Activated T-helper 2 cell treated with anti-CD3 and anti-CD28 coated beads, Interferon-gamma antibody, Interleukin-2, Interleukin-4, amounts not matched to agents 10 μg/mL and 5 μg/mL and 100 μg/mL, durations not matched to agents 14 hours and 24 hours and 36 hours (primary cell): Measurements from ENCODE around the gene TSEN34. TPM values are rescaled to one million over a fixed set of nuclear protein-coding genes. Genes with fewer than 3 reads are reported as not detected.
"Not testable (repeated sequence)": the region's sequence is repeated elsewhere in the genome, so short reads cannot be mapped to it uniquely, and the experiment has no call there.

Source experiments
- DNase-seq: peaks from one replicate; pipeline ENCODE4 v3.0.0; 2021; ENCODE audit warnings: low spot score
- H3K27ac Mint-ChIP-seq: one replicate; pipeline ENCODE4 v1.8.0; 2021; ENCODE audit warnings: mixed read lengths
- H3K27me3 Mint-ChIP-seq: one replicate; pipeline ENCODE4 v1.8.0; 2021; ENCODE audit warnings: low read depth, mixed read lengths
- H3K36me3 Mint-ChIP-seq: one replicate; pipeline ENCODE4 v1.8.0; 2021; ENCODE audit warnings: low read depth, mixed read lengths
- H3K4me1 Mint-ChIP-seq: one replicate; pipeline ENCODE4 v1.8.0; 2021; ENCODE audit warnings: low read depth, mixed read lengths
- H3K4me3 Mint-ChIP-seq: one replicate; pipeline ENCODE4 v1.8.0; 2021; ENCODE audit warnings: low read depth, mild to moderate bottlenecking, moderate library complexity, mixed read lengths
- H3K9me3 Mint-ChIP-seq: one replicate; pipeline ENCODE4 v1.8.0; 2021; ENCODE audit warnings: mixed read lengths
- intact Hi-C: fragments of 100-400 bp; cut with micrococcal nuclease; formaldehyde crosslinking; loops from one replicate; pipeline ENCODE4 v1.15.1; 2023
- total RNA-seq: library from RNA; stranded (reverse); gene quantifications from 2 replicates; pipeline ENCODE4 v1.2.3, GENCODE V29; 2022

Gene TSEN34
- total RNA-seq, 1 donor from 2014 or later = 16.8 TPM

- Mint-ChIP-seq H3K27ac (no peak overlapping the region), H3K4me1 (peaks cover 9% of the 10 kb centered on the region), H3K9me3 (no peaks in the 10 kb centered on the region), H3K4me3 (no peak overlapping the region), H3K27me3 (no peaks in the 10 kb centered on the region), H3K36me3 (no peaks in the 10 kb centered on the region)
- intact Hi-C loops = loop anchor here (1.0 kb wide), 1 partner anchor 63 kb away; no protein-coding TSS in a partner anchor
- peak; percentile 81 for DNase-seq
These were observed 22.8 kb upstream of the TSEN34 start for GRCh38 chr19:54168174-54168917.

DNA sequence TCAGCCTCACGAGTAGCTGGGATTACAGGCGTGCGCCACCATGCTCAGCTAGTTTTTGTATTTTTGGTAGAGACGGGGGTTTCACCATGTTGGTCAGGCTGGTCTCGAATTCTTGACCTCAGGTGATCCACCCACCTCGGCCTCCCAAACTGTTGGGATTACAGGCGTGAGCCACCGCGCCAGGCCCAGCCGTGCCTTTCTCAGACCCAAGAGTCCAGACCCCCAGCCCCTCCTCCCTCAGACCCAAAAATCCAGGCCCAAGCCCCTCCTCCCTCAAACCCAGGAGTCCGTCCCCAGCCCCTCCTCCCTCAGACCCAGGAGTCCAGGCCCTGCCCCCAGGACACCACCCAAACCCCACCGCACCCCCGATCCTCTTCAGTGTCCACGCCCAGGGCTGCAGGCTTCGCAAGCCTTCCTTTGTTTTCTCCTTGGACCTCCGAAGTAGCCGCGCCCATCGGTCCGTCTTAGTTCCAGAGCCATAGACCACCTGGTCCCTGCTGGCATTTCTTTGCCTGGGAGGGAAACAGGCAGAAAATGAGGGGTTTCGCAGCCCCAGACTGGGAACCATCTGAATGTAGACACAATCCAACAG lies 21.9 kb upstream of the TSEN34 start:
- no peak for DNase-seq
- H3K27me3 Mint-ChIP-seq = no peaks in the 10 kb centered on the region
- peaks cover 4% of the 10 kb centered on the region for H3K4me1 Mint-ChIP-seq
- H3K4me3 Mint-ChIP-seq = no peak overlapping the region
- intact Hi-C loops = no loop called here
- H3K36me3 Mint-ChIP-seq = no peaks in the 10 kb centered on the region
- no peak overlapping the region for H3K27ac Mint-ChIP-seq
- H3K9me3 Mint-ChIP-seq = no peaks in the 10 kb centered on the region

GRCh38 chr19:54171736-54172431 lies 19.2 kb upstream of the TSEN34 start:
- H3K27ac Mint-ChIP-seq = not testable (repeated sequence)

GRCh38 chr19:54172471-54173358 lies 18.4 kb upstream of the TSEN34 start, which contains the start of gene TMC4:
Gene TMC4 (minus strand): TSS chr19:54173160. CDS start chr19:54173117, 43 bp downstream.
- Mint-ChIP-seq H3K4me1 (no peaks in the 10 kb centered on the region), H3K9me3 (no peaks in the 10 kb centered on the region), H3K4me3 (no peak within 1 kb of the TSS), H3K27ac (no peak within 1 kb of the TSS), H3K36me3 (peaks cover 5% of the 10 kb centered on the region), H3K27me3 (no peaks in the 10 kb centered on the region)
- DNase-seq = no peak
- intact Hi-C loops = no loop called here

More at GRCh38 chr19:54171736-54172431, 19.2 kb upstream of the TSEN34 start:
- not testable (repeated sequence) for DNase-seq, H3K9me3 Mint-ChIP-seq, H3K4me1 Mint-ChIP-seq, H3K4me3 Mint-ChIP-seq, H3K27me3 Mint-ChIP-seq, H3K36me3 Mint-ChIP-seq
- intact Hi-C loops = loop anchor here (1.0 kb wide), 1 partner anchor 24 kb away; no protein-coding TSS in a partner anchor

DNA sequence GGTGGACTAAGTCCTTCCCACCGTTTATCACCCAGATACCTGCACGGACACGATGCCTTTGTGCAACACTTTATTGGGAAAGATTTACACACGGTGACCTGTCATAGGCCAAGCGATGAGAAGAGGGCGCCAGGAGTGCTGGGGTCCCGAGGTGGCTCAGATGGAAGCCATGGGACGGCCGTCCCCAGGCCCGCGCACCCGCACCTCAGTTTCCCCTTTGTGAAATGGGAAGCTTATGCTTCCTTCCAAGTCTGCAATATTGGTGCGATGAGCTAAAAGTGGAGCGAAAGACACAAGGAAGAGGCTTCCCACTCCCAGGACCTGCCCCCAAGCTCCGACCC lies 17.8 kb upstream of the TSEN34 start:
- Mint-ChIP-seq H3K4me3 (no peak overlapping the region), H3K27me3 (no peaks in the 10 kb centered on the region), H3K9me3 (no peaks in the 10 kb centered on the region), H3K4me1 (no peaks in the 10 kb centered on the region), H3K36me3 (peaks cover 9% of the 10 kb centered on the region), H3K27ac (no peak overlapping the region)
- intact Hi-C loops = no loop called here
- DNase-seq = no peak

DNA sequence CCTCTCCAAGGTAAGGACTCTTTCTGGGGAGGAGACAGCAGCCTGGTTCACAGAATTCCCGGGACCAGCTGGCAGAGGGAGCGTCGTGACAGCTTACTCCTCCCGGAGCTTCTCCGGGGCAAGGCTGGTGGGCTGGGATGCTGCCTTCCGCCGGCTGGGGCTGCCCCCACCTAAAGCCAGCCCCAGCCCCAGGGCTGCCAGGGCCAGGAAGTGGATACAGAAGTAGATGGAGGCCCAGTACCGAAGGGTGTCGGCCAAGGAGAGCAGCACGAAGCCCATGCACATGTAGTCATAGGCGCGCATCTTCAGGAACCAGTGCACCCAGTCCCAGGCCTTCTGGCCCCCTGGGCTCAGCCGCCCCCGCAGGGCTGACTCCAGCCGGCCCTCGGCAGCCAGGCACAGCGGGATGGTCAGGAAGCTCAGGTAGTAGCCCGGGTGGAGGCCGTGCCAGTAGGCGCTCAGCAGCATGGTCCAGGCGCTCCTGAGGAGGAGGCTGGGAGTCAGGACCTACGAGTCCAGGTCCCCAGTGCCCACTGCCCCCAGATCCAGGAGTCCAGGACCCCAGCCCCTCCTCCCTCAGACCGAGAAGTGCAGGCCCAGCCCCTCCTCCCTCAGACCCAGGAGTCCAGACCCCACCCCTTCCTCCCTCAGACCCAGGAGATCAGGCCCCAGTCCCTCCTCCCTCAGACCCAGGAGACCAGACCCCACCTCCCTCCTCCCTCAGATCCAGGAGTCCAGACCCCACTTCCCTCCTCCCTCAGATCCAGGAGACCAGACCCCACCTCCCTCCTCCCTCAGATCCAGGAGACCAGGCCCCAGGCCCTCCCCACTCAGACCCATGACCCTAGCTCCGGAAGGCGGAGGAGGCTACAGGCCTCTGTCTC lies 16.9 kb upstream of the TSEN34 start:
- H3K4me3 Mint-ChIP-seq = no peak overlapping the region
- intact Hi-C loops = no loop called here
- no peaks in the 10 kb centered on the region for H3K27me3 Mint-ChIP-seq
- no peaks in the 10 kb centered on the region for H3K4me1 Mint-ChIP-seq
- H3K27ac Mint-ChIP-seq = no peak overlapping the region
- no peaks in the 10 kb centered on the region for H3K9me3 Mint-ChIP-seq
- peaks cover 18% of the 10 kb centered on the region for H3K36me3 Mint-ChIP-seq
- no peak for DNase-seq

GRCh38 chr19:54178581-54179261 lies 12.4 kb upstream of the TSEN34 start:
- no peak for DNase-seq
- H3K27me3 Mint-ChIP-seq = no peaks in the 10 kb centered on the region
- no peak overlapping the region for H3K27ac Mint-ChIP-seq
- H3K9me3 Mint-ChIP-seq = no peaks in the 10 kb centered on the region
- intact Hi-C loops = no loop called here
- peaks cover 44% of the 10 kb centered on the region for H3K36me3 Mint-ChIP-seq
- peaks cover under 1% of the 10 kb centered on the region for H3K4me1 Mint-ChIP-seq
- H3K4me3 Mint-ChIP-seq = no peak overlapping the region

- intact Hi-C loops = no loop called here
- Mint-ChIP-seq H3K27ac (no peak overlapping the region), H3K4me1 (peaks cover 4% of the 10 kb centered on the region), H3K27me3 (no peaks in the 10 kb centered on the region), H3K4me3 (no peak overlapping the region), H3K36me3 (peaks cover 51% of the 10 kb centered on the region), H3K9me3 (no peaks in the 10 kb centered on the region)
- no peak for DNase-seq
These were observed 11.8 kb upstream of the TSEN34 start for GRCh38 chr19:54179262-54179852.

- Mint-ChIP-seq H3K4me1 (peaks cover 4% of the 10 kb centered on the region), H3K9me3 (no peaks in the 10 kb centered on the region), H3K36me3 (peaks cover 51% of the 10 kb centered on the region), H3K4me3 (no peak overlapping the region), H3K27ac (no peak overlapping the region), H3K27me3 (no peaks in the 10 kb centered on the region)
- intact Hi-C loops = no loop called here
- DNase-seq = no peak
These were observed 11.1 kb upstream of the TSEN34 start for GRCh38 chr19:54179921-54180461.

- Mint-ChIP-seq H3K36me3 (peaks cover 57% of the 10 kb centered on the region), H3K9me3 (no peaks in the 10 kb centered on the region), H3K4me3 (no peak overlapping the region)
These were observed 10.4 kb upstream of the TSEN34 start for GRCh38 chr19:54180691-54181091.

DNA sequence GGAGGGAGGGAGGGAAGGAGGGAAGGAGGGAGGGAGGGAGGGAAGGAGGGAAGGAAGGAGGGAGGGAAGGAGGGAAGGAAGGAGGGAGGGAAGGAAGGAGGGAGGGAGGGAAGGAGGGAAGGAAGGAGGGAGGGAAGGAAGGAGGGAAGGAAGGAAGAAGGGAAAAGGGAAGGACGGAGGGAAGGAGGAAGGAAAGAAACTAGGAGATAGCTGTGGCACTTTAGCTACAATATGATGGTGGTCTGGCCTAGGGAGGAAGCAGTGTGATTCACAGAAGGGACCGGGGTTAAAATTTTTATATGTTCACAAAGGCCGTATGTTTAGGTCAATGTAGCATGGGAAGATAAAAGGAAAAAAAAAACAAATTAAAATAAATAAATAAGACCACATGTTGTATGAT lies 9.2 kb upstream of the TSEN34 start:
- DNase-seq, H3K4me3 Mint-ChIP-seq, H3K4me1 Mint-ChIP-seq, H3K27ac Mint-ChIP-seq, intact Hi-C loops, H3K9me3 Mint-ChIP-seq, H3K27me3 Mint-ChIP-seq: not testable (repeated sequence)
- H3K36me3 Mint-ChIP-seq = peaks cover 62% of the 10 kb centered on the region

More at GRCh38 chr19:54180691-54181091, 10.4 kb upstream of the TSEN34 start:
- Mint-ChIP-seq H3K27ac (no peak overlapping the region), H3K27me3 (no peaks in the 10 kb centered on the region), H3K4me1 (peaks cover 7% of the 10 kb centered on the region)
- no peak for DNase-seq
- intact Hi-C loops = no loop called here
